HEK293 (cell line): Measurements from ENCODE around the gene ASXL3.

Experiments
- CTCF ChIP-seq: fragments of 450-650 bp; formaldehyde crosslinking; IDR thresholded peaks from 2 replicates; pipeline ENCODE4 v1.5.1; 2016; ENCODE audit warnings: missing biosample characterization, missing genetic modification characterization
- KLF16 ChIP-seq: fragments of 450-650 bp; formaldehyde crosslinking; IDR thresholded peaks from 2 replicates; pipeline ENCODE4 v1.5.1; 2017; ENCODE audit warnings: missing biosample characterization, missing genetic modification characterization
- YY1 ChIP-seq: fragments of 450-650 bp; formaldehyde crosslinking; IDR thresholded peaks from 2 replicates; pipeline ENCODE4 v1.5.1; 2018; ENCODE audit warnings: missing biosample characterization, missing genetic modification characterization
- ZNF629 ChIP-seq: fragments of 450-650 bp; formaldehyde crosslinking; IDR thresholded peaks from 2 replicates; pipeline ENCODE4 v1.5.1; 2017; ENCODE audit warnings: missing biosample characterization, missing genetic modification characterization
- ZSCAN5A ChIP-seq: fragments of 450-650 bp; formaldehyde crosslinking; IDR thresholded peaks from 2 replicates; pipeline ENCODE4 v1.5.1; 2016; ENCODE audit warnings: missing biosample characterization, missing genetic modification characterization

GRCh38 chr18:33750366-33750765 is 172.3 kb downstream of the ASXL3 start:
- TF ChIP-seq YY1 (tag by site-specific recombination) (no peak), CTCF (no peak), ZNF629 (no peak), ZSCAN5A (no peak), KLF16 (tag by site-specific recombination) (no peak)
